ENCODE data around the gene CAMK4.
"Not testable (repeated sequence)": the region's sequence is repeated elsewhere in the genome, so short reads cannot be mapped to it uniquely, and the experiment has no call there.

Gene CAMK4

GRCh38 chr5:111256128-111256527 lies 31.9 kb downstream of the CAMK4 start:
- no peak for DNase-seq

- not testable (repeated sequence) for DNase-seq
Measured at GRCh38 chr5:111257610-111258009, 33.4 kb downstream of the CAMK4 start.

- no peak for DNase-seq
Measured at GRCh38 chr5:111259636-111260035, 35.5 kb downstream of the CAMK4 start.

GRCh38 chr5:111261610-111262009 lies 37.4 kb downstream of the CAMK4 start:
- DNase-seq, result no peak

GRCh38 chr5:111262153-111262552 lies 38.0 kb downstream of the CAMK4 start:
- no peak for DNase-seq

GRCh38 chr5:111262815-111263214 lies 38.6 kb downstream of the CAMK4 start:
- no peak for DNase-seq

- DNase-seq, result no peak
Measured at GRCh38 chr5:111266491-111266890, 42.3 kb downstream of the CAMK4 start.

- DNase-seq, result no peak
Measured at GRCh38 chr5:111268300-111268699, 44.1 kb downstream of the CAMK4 start.

- no peak for DNase-seq
Measured at GRCh38 chr5:111271885-111272284, 47.7 kb downstream of the CAMK4 start.

- DNase-seq, result no peak
Measured at GRCh38 chr5:111277061-111277460, 52.9 kb downstream of the CAMK4 start.

GRCh38 chr5:111278858-111279504 lies 54.8 kb downstream of the CAMK4 start:
- peak in 12 of 58 donors; percentile 3 to 52 (median 6) for DNase-seq

- DNase-seq, result peak in 19 of 58 donors; percentile 2 to 75 (median 14)
Measured at GRCh38 chr5:111280282-111280951, 56.2 kb downstream of the CAMK4 start.

GRCh38 chr5:111282798-111283197 lies 58.6 kb downstream of the CAMK4 start:
- no peak for DNase-seq

GRCh38 chr5:111284825-111285224 lies 60.6 kb downstream of the CAMK4 start:
- DNase-seq, result no peak

- DNase-seq, result no peak
Measured at GRCh38 chr5:111294551-111294950, 70.4 kb downstream of the CAMK4 start.

GRCh38 chr5:111295649-111296048 lies 71.5 kb downstream of the CAMK4 start:
- no peak for DNase-seq

- DNase-seq, result no peak
Measured at GRCh38 chr5:111296570-111296969, 72.4 kb downstream of the CAMK4 start.

GRCh38 chr5:111299067-111299481 lies 74.9 kb downstream of the CAMK4 start:
- DNase-seq, result no peak

GRCh38 chr5:111299831-111300432 lies 75.7 kb downstream of the CAMK4 start:
- no peak for DNase-seq

GRCh38 chr5:111301264-111301663 lies 77.1 kb downstream of the CAMK4 start:
- no peak for DNase-seq

- not testable (repeated sequence) for DNase-seq
Measured at GRCh38 chr5:111302043-111302442, 77.9 kb downstream of the CAMK4 start.

- DNase-seq, result no peak
Measured at GRCh38 chr5:111308951-111309350, 84.8 kb downstream of the CAMK4 start.

GRCh38 chr5:111309384-111309783 lies 85.2 kb downstream of the CAMK4 start:
- DNase-seq, result no peak

Data from anterior cingulate cortex (tissue), 58 donors.